WERI-Rb-1 (cell line): ENCODE measurements around the gene CYP11A1.

Experiments used
- DNase-seq: peaks from one replicate; pipeline ENCODE4 v3.0.0-alpha.2; 2020
- H3K27ac ChIP-seq: fragments of 250-450 bp; sonication (Bioruptor Pico); 2 replicates; pipeline ENCODE4 v1.5.1; 2020; ENCODE audit warnings: mild to moderate bottlenecking, moderate library complexity
- H3K27me3 ChIP-seq: fragments of 250-450 bp; sonication (Bioruptor Pico); 2 replicates; pipeline ENCODE4 v1.5.1; 2021; ENCODE audit warnings: mild to moderate bottlenecking, low read depth, moderate library complexity; ENCODE audit not compliant: insufficient read depth, severe bottlenecking
- H3K36me3 ChIP-seq: fragments of 250-450 bp; sonication (Bioruptor Pico); 2 replicates; pipeline ENCODE4 v1.5.1; 2020; ENCODE audit warnings: mild to moderate bottlenecking, moderate library complexity
- H3K4me3 ChIP-seq: 2 replicates; pipeline ENCODE4 v1.5.1; 2011; ENCODE audit warnings: low read depth, mild to moderate bottlenecking, control low read depth, low read length
- H3K9me3 ChIP-seq: fragments of 250-450 bp; sonication (Bioruptor Pico); 2 replicates; pipeline ENCODE4 v1.5.1; 2021; ENCODE audit warnings: mild to moderate bottlenecking, moderate library complexity; ENCODE audit not compliant: severe bottlenecking
- CTCF ChIP-seq: IDR thresholded peaks from 2 replicates; pipeline ENCODE4 v1.5.1; 2011; ENCODE audit warnings: low read depth, mild to moderate bottlenecking, control low read depth, inconsistent platforms, low read length

Gene CYP11A1

GRCh38 chr15:74367296-74367854 lies at the start of gene CYP11A1:
CYP11A1 (minus strand) TSS chr15:74367646; CDS start chr15:74367585, 61 bp downstream.
- no peaks in the 10 kb centered on the region for H3K27me3 ChIP-seq
- TF ChIP-seq CTCF, result no peak
- no peak for DNase-seq
- H3K27ac ChIP-seq, result no peak within 1 kb of the TSS
- H3K36me3 ChIP-seq, result no peaks in the 10 kb centered on the region
- H3K4me3 ChIP-seq, result no peak within 1 kb of the TSS
- H3K9me3 ChIP-seq, result no peaks in the 10 kb centered on the region

GRCh38 chr15:74417225-74417624 lies 49.8 kb upstream of the CYP11A1 start:
- H3K27ac ChIP-seq, result no peak overlapping the region
- H3K36me3 ChIP-seq, result peaks cover 39% of the 10 kb centered on the region
- H3K27me3 ChIP-seq, result no peaks in the 10 kb centered on the region
- no peak overlapping the region for H3K4me3 ChIP-seq
- no peak for TF ChIP-seq CTCF
- no peaks in the 10 kb centered on the region for H3K9me3 ChIP-seq
- no peak for DNase-seq

GRCh38 chr15:74415966-74416916 lies 48.8 kb upstream of the CYP11A1 start:
- peaks cover 43% of the 10 kb centered on the region for H3K36me3 ChIP-seq
- H3K27ac ChIP-seq, result no peak overlapping the region

GRCh38 chr15:74414603-74415338 lies 47.3 kb upstream of the CYP11A1 start:
- Histone ChIP-seq H3K27me3 (no peaks in the 10 kb centered on the region), H3K36me3 (peaks cover 49% of the 10 kb centered on the region), H3K27ac (no peak overlapping the region), H3K9me3 (no peaks in the 10 kb centered on the region), H3K4me3 (no peak overlapping the region)
- DNase-seq, result no peak
- TF ChIP-seq CTCF, result no peak

More at GRCh38 chr15:74415966-74416916, 48.8 kb upstream of the CYP11A1 start:
- no peak for DNase-seq
- no peaks in the 10 kb centered on the region for H3K9me3 ChIP-seq
- no peak for TF ChIP-seq CTCF
- no peaks in the 10 kb centered on the region for H3K27me3 ChIP-seq
- no peak overlapping the region for H3K4me3 ChIP-seq

- no peaks in the 10 kb centered on the region for H3K27me3 ChIP-seq
- TF ChIP-seq CTCF, result no peak
- no peak for DNase-seq
- H3K36me3 ChIP-seq, result peaks cover 49% of the 10 kb centered on the region
- H3K9me3 ChIP-seq, result no peaks in the 10 kb centered on the region
- no peak overlapping the region for H3K27ac ChIP-seq
- H3K4me3 ChIP-seq, result no peak overlapping the region
Measured at GRCh38 chr15:74414081-74414580, 46.7 kb upstream of the CYP11A1 start.
